ENCODE data around the gene COL2A1. TPM values are rescaled to one million over a fixed set of nuclear protein-coding genes. Genes with fewer than 3 reads are reported as not detected.

COL2A1 gene
- total RNA-seq, 1 donor from 2014 or later = 69.1 TPM

GRCh38 chr12:48010366-48010970 is 6.2 kb upstream of the COL2A1 start:
- Histone ChIP-seq H3K4me2 (no peak overlapping the region), H4K20me1 (ENCODE audit: low read depth) (no peaks in the 10 kb centered on the region), H3K9me3 (ENCODE audit: low read depth) (no peaks in the 10 kb centered on the region), H3K9ac (no peak overlapping the region), H2AFZ (replicated peaks) (no peak overlapping the region), H3K27me3 (peaks cover 100% of the 10 kb centered on the region), H3K4me1 (peaks cover 5% of the 10 kb centered on the region), H3K4me3 (no peak overlapping the region), H3F3A (ENCODE audit: low read depth) (peaks cover 5% of the 10 kb centered on the region), H3K27ac (no peak overlapping the region), H3K79me2 (ENCODE audit: low read depth) (no peaks in the 10 kb centered on the region), H3K36me3 (no peaks in the 10 kb centered on the region)
- TF ChIP-seq EZH2phosphoT487 (IDR thresholded peaks at IDR 0.05) (no peak), CTCF (IDR thresholded peaks at IDR 0.05) (no peak), EZH2 (IDR thresholded peaks at IDR 0.05) (no peak)
- no peak overlapping the region for H3K4me3 Mint-ChIP-seq
- no peak overlapping the region for H3K27ac Mint-ChIP-seq
- DNase-seq (ENCODE audit: low spot score) = no peak
- peaks cover 13% of the 10 kb centered on the region for H3K4me1 Mint-ChIP-seq
- H3K9me3 Mint-ChIP-seq = no peaks in the 10 kb centered on the region
- no peaks in the 10 kb centered on the region for H3K36me3 Mint-ChIP-seq
- H3K27me3 Mint-ChIP-seq (ENCODE audit: insufficient read depth, low read depth) = peaks cover 16% of the 10 kb centered on the region

GRCh38 chr12:48009471-48009870 is 5.2 kb upstream of the COL2A1 start:
- Mint-ChIP-seq H3K36me3 (no peaks in the 10 kb centered on the region), H3K27me3 (ENCODE audit: insufficient read depth, low read depth) (peaks cover 17% of the 10 kb centered on the region), H3K27ac (no peak overlapping the region), H3K4me1 (peaks cover 19% of the 10 kb centered on the region), H3K9me3 (no peaks in the 10 kb centered on the region), H3K4me3 (no peak overlapping the region)
- Histone ChIP-seq H3K79me2 (ENCODE audit: low read depth) (no peaks in the 10 kb centered on the region), H3K4me1 (peaks cover 11% of the 10 kb centered on the region), H2AFZ (replicated peaks) (no peak overlapping the region), H3K4me3 (no peak overlapping the region), H3K36me3 (no peaks in the 10 kb centered on the region), H4K20me1 (ENCODE audit: low read depth) (no peaks in the 10 kb centered on the region), H3K27me3 (peaks cover 100% of the 10 kb centered on the region), H3K9ac (no peak overlapping the region), H3K9me3 (ENCODE audit: low read depth) (no peaks in the 10 kb centered on the region), H3F3A (ENCODE audit: low read depth) (peaks cover 15% of the 10 kb centered on the region), H3K4me2 (no peak overlapping the region), H3K27ac (no peak overlapping the region)
- TF ChIP-seq CTCF (IDR thresholded peaks at IDR 0.05) (no peak), EZH2 (IDR thresholded peaks at IDR 0.05) (no peak)
- DNase-seq (ENCODE audit: low spot score) = no peak

GRCh38 chr12:48008950-48009349 is 4.7 kb upstream of the COL2A1 start:
- Histone ChIP-seq H3K9ac (no peak overlapping the region), H3K27ac (no peak overlapping the region), H3K79me2 (ENCODE audit: low read depth) (no peaks in the 10 kb centered on the region), H2AFZ (replicated peaks) (no peak overlapping the region), H3K4me1 (peaks cover 11% of the 10 kb centered on the region), H3K4me2 (no peak overlapping the region), H3F3A (ENCODE audit: low read depth) (peaks cover 19% of the 10 kb centered on the region), H3K36me3 (no peaks in the 10 kb centered on the region), H3K9me3 (ENCODE audit: low read depth) (no peaks in the 10 kb centered on the region), H3K27me3 (peaks cover 100% of the 10 kb centered on the region), H4K20me1 (ENCODE audit: low read depth) (no peaks in the 10 kb centered on the region), H3K4me3 (no peak overlapping the region)
- TF ChIP-seq EZH2phosphoT487 (IDR thresholded peaks at IDR 0.05) (no peak), EZH2 (IDR thresholded peaks at IDR 0.05) (no peak), CTCF (IDR thresholded peaks at IDR 0.05) (no peak)
- Mint-ChIP-seq H3K27ac (no peak overlapping the region), H3K27me3 (ENCODE audit: insufficient read depth, low read depth) (peaks cover 17% of the 10 kb centered on the region), H3K36me3 (no peaks in the 10 kb centered on the region), H3K9me3 (no peaks in the 10 kb centered on the region), H3K4me3 (no peak overlapping the region), H3K4me1 (peaks cover 19% of the 10 kb centered on the region)
- no peak for DNase-seq (ENCODE audit: low spot score)

Data from neural progenitor cell (in vitro differentiated cells).